Stimulated activated CD8-positive, alpha-beta memory T cell treated with anti-CD3 and anti-CD28 coated beads, Interleukin-4, amount 100 ng/mL, for 24 hours (primary cell): ENCODE results near the gene DDX5.

Experiments used
- DNase-seq: peaks from one replicate; pipeline ENCODE4 v3.0.0-alpha.2; 2020; ENCODE audit warnings: low read depth

Gene DDX5

DNA sequence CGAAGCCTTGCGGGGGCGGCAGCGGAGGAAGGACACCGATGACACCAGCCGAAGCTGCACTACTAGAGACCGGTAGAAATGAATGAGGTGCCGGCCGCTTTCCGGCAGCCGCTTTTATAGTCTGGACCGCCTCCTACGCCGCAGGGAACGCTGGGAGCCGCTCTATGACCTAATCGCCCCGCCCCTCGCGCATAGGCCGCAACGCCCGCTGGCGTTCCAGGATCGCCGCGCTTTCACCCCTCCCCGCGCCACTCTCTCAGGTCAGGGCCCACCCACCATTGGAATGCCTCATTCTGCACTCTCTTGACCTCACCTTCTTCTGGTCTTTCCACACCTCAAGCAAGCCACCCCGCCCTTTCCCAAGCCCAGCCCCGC lies at the start of gene DDX5:
TSS of gene DDX5 (minus strand) at position 89 of the 375 bp plus-strand sequence. CDS start 170 bp downstream, outside the sequence.
- peak; percentile 95 for DNase-seq

DNA sequence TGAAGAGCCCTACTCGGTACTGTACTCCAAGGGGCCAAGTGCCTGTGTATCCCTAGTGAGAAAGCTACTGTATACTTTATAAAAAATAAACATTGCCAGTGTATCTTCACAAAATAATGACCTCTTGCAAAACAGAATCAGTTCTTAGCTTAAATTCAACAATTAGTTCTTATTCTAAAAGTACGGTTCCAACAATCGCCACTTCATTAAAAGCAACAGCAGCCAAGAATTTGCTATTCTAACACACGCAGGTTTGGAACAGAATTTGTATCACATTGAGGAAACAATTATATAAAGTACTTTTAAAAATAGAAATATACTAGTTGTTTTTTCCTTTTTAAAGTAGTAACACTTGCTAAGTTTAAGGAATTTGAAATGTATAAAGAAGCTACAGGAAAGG lies 49.2 kb upstream of the DDX5 start:
- no peak for DNase-seq

DNA sequence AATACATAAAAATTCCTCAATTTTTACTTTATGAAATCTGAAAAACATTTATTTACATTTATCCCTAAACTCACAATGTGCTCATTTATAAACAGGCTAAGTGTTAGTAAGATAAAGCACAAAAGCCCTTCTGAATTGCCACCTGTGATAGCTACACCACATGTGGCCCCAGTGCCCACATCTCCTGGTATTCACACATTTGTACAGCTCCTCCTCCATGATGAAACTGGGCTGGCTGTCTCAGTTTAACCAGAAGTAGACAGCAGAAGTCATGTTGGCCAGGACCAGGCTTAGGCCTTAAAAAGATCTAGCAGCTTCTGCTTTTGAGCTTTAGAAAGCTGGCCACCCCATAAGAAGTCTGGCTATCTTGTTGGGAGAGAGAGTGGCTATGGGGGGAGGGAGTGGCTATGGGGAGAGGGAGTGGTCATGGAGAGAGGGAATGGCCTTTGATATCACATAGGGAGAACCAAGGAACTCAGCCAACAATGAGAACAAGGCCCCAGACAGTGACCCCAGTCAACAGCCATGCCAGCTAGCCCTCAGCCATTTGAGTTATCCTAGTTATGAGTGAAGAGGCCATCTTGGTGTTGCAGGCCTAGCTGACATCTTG lies 48.0 kb upstream of the DDX5 start:
- no peak for DNase-seq

DNA sequence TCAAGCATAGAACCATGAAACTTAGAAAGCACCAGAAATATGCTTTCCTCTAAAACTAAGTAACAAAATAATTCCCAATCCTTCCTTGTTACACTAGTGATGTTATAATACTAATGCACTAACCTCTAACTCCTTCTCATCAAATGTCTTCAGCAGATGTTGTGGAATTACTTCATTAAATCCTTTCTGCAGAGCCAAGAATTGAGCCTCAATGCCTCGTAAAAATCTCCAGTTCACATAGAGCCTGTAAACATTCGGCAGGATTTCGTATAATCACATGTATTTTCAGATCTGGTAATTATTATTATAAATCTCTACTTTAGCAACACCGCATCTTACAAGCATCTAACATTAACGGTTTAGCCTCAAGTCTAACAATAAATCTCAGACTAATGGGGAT lies 45.4 kb upstream of the DDX5 start:
- DNase-seq = no peak

DNA sequence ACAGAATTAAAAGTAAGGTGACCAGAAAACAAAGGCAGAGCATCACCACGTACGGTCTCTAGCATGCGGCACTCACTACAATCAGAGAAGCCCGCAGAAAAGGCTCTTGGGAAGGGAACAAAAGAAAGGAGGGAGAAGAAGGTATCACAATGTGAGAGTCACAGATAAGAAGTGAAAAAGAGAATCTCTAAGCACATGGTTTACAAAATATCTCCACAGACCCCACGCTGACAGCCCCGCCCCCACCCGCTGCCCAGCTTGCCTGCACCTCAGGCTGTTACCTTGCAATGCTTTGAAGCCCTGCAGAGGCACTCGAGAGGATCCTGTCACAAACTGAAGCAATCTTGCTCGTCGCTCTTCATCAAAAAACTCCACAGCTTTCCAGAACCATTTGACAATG lies 41.2 kb upstream of the DDX5 start:
- DNase-seq = no peak

DNA sequence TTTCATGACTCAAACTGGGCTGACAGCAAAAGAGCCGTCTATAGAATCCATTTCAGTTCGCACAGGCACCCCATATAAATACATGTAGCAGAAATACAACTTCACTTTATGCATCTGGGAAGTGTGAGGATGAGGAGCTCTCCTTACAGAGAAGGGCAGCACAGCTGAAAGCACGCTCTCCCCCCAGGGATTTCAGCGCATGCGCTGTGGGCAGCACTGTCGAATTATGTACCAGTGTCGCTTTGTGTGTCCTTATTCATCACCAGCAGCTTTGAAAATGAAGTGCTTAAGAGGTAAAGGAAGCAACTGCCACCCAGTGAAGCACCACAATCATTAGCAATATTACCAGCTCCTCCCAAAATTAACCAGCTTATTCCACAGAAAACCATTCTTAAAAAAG lies 40.6 kb upstream of the DDX5 start:
- DNase-seq = no peak

DNA sequence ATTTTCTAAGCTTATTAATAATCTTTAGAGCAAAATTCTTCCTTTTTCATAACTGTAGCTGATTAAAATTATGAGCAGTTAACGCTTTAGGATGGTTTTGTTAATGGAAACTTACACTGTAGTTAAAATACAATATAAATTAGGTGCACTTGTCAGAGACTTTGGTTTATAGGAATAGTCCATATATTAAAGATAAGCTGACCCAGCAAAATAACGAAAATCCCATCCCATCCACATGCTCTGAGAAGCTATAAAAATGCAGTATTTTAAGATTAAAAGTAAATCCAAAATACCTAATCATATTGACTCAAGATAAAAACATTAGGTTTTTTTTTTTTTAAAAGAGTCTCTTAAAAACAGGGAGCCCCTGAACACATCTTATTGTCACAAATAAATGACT lies 38.7 kb upstream of the DDX5 start:
- DNase-seq = no peak

DNA sequence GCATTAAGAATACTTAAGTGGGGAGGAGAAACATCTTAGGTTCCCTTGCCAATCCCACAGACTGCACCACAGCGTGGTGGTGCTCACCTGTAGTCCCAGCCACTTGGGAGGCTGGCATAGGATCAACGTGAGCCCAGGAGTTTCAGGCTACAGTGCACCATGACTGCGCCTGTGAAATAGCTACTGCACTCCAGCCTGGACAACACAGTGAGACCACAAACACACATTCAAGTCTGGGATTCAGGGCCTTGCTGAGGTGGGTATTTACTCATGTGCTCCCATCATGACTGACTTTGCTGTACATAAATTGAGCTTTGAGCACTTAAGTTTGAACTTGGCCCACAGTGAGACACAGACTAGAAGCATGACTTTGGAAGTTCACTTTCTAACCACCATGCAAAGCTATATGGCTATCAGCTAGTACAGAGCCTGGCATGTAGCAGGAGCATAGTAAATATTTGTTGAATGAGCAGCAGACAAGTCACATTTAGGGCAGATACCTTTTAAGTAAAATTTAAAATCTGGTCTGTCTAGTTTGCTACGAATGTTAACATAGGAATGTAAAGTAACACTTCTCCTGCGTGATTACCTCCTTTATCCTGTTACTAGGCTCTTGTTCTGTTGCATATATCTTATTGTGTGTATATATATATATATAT lies 34.2 kb upstream of the DDX5 start:
- no peak for DNase-seq

DNA sequence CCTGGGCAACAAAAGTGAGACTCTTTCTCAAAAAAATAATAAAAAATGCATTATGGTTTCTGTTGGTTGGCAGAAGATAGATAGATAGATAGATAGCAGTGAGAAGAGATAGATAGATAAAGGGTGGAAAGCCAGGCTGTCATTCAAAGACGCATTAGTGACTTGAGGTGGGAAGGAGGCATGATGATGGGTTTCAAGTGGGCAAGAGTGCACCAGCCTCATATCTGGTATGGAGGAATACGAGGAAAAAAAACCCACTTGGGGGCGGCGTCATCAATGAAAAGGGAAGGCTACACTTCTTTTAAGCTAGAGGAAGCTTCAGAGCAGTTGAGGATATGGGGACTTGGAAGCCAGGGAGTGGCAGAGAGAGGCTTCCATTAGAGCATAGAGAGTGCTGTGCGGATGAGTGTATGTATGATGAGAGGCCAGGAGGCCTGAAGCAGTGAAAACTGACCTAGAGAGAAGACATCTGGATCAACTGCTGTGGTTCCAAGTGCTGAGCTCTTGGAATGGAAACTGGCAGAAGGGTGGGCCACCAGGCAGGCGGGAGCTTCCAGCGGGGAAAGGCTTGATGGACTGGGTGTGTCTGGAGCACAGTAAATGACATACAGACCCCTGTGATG lies 32.5 kb upstream of the DDX5 start:
- DNase-seq = no peak

DNA sequence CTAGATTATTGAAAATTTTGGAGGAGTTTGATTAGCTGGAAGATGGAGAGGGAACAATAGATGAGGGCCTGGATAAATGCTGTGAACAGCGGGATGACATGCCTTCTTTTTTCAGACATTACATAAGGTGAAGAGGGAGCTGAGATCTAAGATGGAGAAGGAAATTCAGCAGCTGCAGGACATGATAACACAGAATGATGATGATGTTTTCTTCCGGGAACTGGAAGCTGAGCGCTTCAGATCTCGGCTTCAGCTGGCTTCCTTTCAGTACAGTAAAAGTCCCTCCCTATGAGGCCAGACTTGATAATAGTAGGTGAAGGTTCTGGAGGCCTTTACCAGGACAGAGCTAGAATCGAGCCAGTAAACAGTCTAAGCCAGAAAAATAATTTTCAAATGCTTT lies 31.4 kb upstream of the DDX5 start:
- DNase-seq = no peak

DNA sequence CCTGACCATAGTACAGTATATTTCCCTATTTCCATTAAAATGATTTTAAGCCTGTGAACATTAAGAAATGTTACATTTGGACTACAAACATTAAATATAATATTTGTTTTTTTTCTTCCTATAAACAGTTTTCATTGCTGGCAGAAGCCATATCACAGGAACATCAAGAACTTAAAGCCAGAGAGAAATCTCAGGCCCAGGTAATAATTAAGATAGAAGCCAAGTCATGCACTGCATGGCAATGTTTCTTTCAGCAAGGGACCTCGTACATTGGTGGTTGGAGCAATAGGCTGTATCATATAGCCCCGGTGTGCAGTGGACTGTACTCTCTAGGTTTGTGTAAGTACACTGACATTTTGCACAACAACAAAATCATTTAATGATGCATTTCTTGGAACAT lies 30.8 kb upstream of the DDX5 start:
- no peak for DNase-seq

DNA sequence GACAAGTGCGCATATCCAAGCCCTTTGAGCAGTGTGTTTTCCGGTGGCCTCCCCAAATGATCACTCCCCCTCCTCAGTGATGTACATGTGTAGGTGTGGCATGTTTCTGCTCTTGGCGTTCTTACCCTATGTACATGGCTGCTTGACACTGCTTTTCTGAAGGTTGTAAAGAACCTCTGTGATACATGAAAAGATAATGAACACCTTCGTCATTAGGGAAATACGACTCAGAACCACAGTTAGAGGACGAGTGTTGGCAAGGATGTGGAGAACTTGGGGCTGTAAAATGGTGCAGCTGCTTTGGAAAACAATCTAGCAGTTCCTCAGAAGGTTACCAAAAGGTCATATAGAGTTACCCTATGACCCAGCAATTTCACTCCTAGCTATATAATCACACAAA lies 29.3 kb upstream of the DDX5 start:
- no peak for DNase-seq

DNA sequence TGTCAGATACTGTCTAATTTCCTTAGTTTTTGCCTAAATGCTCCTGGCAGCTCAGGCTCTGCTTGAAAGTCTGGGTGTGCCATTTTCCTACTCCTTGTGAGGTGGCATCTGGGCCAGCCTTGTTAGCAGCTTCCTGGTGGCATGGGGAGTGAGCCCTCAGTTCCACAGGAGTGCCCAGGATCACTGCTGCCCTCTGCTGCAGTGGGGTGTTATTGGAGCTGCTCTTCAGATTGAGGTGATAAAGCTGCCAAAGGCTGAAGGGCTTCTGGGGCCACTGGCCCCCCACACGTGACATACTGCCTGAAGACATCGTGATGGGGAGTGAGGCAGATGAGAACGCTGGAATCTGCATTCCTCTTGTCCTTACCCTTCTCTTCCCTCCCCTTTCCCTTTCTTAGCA lies 28.1 kb upstream of the DDX5 start:
- no peak for DNase-seq

DNA sequence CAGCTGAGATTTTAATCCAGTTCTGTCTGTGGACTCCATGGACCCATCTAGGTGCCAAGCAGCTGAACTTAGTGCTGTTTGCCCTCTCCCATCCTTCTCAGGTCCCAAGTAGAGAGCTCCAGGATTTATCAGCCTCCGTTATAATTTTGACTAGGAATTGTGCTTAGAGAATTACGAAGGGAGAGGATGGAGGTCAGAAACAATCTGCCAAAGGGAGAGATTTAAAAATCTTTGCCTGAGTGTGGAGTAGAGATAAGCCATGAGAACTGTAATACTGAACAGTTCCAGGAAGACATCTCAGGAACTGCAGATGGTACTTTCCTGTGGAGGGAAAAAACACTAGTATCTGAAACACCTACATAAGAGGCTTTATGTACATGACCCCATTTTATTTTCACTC lies 27.7 kb upstream of the DDX5 start:
- no peak for DNase-seq

DNA sequence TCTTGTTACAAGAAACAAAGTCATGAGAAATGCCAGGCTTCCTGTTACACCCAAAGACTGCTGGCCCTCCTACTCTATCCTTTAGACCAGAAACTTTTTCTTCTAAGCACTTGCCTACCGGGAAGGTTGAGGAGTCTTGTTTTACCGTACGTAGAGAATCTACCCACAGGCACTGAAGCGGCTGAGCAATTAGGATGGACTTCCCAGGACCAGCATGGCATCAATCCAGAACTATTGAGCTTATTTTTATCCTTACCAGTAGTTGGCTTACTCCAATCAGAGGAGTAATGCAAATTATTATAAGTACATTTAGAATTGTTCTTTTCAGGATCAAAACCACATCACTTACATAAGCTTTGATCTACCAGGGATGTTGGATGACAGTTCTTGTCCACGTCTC lies 26.3 kb upstream of the DDX5 start:
- no peak for DNase-seq

DNA sequence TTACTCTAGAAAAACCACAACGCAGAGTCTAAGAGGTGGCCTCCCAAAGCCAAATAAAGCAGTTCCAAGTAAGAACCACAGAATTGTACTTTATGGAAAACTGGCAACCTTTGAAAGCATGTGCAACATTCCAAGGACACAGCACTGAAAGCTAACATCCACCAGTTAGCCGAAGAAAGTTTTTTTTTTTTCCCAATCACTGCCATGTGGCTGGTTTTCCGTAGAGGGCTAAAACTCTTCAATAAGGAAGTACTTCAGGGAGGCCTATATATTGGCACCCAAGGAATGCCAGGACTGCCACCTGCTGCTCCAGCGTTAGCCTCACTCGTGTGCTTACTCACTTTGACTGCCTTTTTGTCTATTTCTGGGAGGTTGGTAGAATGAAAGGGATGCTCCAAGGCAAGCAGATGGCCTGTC lies 25.9 kb upstream of the DDX5 start:
- no peak for DNase-seq

DNA sequence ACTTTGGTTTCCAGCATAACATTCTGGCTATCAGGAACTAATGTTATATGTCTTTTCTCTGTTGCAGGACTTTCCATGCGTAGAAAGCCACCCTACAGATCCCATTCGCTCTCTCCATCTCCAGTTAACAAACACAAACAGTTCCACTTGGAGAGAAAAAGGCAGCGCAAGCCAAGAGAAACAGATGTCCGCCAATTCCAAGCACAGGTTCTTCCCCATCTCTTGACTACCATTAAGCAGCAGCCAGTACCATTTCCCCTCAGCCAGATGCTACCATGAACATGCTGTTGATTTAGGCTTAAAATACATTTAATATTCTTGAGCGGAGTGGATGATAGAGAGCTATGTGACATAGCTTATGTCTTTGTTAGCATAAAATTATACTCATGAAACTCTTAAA lies 23.1 kb upstream of the DDX5 start:
- no peak for DNase-seq

DNA sequence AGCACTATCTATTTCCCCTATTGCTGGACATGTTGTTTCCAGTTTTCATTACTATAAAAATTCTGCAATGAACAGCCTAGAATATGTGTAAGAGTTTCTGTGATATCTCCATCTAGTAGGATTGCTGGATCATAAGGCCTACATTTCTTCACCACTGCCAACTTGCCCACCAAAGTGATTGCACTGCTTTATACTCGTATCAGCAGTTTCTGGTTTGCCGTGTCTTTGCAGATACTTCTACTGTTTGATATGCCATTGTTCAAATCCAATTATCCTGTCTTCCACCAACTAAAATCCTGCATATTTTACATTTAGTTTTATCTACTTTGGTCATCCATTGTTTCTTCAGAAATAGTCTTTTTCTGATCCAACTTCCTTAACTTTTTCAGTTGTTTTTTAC lies 21.8 kb upstream of the DDX5 start:
- DNase-seq = no peak

DNA sequence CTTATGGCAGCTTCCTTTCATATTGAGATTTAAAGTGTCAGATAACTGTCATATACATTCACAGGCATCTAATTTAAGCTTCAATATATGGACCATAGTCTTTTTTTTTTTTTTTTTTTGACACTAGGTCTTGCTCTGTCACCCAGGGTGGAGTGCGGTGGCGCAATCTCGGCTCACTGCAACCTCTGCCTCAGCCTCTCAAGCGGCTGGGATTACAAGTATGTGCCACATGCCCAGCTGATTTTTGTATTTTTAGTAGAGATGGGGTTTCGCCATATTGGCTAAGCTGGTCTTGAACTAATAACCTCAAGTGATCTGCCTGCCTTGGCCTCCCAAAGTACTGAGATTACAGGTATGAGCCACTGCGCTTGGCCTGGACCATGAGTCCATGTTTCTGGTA lies 14.3 kb upstream of the DDX5 start:
- DNase-seq = no peak

DNA sequence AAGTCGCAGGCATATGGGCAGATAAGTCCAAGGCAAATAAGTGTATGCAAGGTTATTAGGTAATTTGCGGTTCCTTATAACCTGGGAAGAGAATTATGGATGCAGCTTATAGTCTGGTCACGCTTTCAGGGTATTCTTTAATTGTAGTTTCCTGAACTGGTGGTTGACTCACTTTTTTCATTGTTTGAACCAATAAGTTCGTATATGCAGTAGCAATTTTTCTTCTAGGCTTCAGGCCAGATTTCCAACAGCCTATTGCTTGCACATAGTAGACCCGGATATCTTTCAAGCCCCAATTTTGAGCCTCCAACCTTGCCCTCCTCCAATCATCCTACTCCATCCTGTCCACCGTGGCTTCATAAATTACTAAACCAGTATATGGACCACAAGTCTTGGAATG lies 13.5 kb upstream of the DDX5 start:
- no peak for DNase-seq

DNA sequence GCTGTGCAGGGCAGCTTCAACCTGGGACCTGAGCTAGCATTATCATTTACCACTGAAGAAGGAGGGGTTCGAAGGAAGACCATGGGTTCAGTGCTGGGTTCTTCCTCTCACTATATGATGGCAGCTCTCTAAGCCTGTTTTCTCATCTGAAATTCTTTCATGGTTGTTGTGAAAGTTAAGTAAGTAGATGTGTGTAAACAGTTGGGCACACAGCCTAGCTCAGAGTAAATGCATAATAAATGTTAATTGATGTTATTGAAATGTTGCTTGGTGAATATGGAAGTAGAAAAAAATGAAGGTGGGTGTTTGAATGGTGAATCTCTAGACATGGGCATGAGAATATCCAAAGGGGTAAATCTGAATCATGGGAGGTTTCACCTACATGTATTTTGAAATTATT lies 9.7 kb upstream of the DDX5 start:
- no peak for DNase-seq

DNA sequence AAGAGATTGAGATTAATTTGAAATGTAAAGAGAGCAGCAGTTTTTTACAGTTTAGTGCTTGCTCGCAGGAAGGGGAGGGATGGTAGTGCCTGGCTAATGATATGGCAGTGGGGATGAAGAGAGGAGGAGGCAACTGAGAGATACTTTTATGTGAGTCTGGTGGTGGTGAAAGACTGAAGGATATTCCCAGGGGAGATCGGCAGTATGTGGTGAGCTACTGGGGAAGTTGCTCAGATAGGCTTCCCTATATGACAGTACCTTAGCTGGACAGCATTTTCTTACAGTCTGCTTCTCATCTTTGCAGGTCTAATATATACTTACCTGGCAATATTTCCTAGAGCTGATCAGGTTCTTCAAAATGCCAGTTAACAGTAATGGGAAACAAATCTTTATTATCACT lies 9.3 kb upstream of the DDX5 start:
- DNase-seq = no peak

DNA sequence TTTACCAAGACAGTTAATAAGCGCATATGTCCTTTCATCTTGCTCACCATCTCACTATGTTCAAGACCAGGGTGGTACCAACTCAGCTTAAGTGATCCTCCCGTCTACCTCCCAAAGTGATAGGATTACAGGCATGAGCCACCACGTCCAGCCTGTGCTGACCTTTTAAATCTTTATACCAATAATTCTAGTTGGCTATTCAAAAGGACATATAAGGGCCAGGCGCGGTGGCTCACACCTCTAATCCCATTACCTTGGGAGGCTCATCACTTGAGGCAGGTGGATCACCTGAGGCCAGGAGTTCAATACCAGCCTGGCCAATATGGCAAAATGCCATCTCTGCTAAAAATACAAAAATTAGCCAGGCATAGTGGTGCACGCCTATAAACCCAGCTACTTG lies 3.1 kb upstream of the DDX5 start:
- DNase-seq = no peak

DNA sequence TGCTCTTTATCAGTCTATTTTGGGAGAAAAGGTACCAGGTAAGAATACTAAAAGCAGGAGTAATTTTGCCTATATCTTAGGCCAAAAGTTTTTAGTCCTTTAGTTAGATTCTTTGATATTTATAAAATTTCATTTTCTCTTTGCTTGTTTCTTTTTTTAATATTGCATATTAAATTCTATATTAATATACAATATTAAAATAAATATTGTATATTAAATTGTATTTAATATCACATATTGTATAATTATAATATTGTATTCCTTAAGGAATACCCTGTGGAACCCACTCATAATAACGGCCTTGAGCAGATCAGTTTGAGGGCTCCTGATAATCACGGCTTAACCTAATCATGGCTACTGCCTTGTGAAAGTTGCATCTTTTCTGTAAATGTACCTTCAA lies 2.6 kb upstream of the DDX5 start:
- DNase-seq = no peak
